ENCODE data around the gene SYNJ2. TPM values are rescaled to one million over a fixed set of nuclear protein-coding genes. Genes with fewer than 3 reads are reported as not detected.

The SYNJ2 gene
- total and polyA plus RNA-seq, 9 donors: 3.6 to 18.7 (median 9.8) TPM

GRCh38 chr6:157977176-157977804 lies 4.4 kb upstream of the SYNJ2 start:
- no peak for DNase-seq
- Histone ChIP-seq H3K4me1 (ENCODE audit: insufficient read depth) (no peaks in the 10 kb centered on the region), H3K36me3 (no peaks in the 10 kb centered on the region), H3K4me3 (no peak overlapping the region), H3K27ac (no peak overlapping the region), H3K27me3 (no peaks in the 10 kb centered on the region), H3K9me3 (no peaks in the 10 kb centered on the region)
- 81 to 88% (median 84%) methylated on average over 10 of the region's 10 CpGs for WGBS, 3 donors
- intact Hi-C loops (cut with DNase I): no loop called here
- TF ChIP-seq EP300 (IDR thresholded peaks at IDR 0.05) (no peak), CTCF (IDR thresholded peaks at IDR 0.05) (no peak), POLR2A (IDR thresholded peaks at IDR 0.05) (no peak)

GRCh38 chr6:157978021-157978783 lies 3.5 kb upstream of the SYNJ2 start:
- no peak overlapping the region for H3K27ac ChIP-seq
- no peaks in the 10 kb centered on the region for H3K27me3 ChIP-seq
- TF ChIP-seq CTCF (IDR thresholded peaks at IDR 0.05) (no peak), POLR2A (IDR thresholded peaks at IDR 0.05) (no peak), EP300 (IDR thresholded peaks at IDR 0.05) (no peak)
- intact Hi-C loops (cut with DNase I): no loop called here
- H3K4me3 ChIP-seq: no peak overlapping the region
- H3K4me1 ChIP-seq (ENCODE audit: insufficient read depth): no peaks in the 10 kb centered on the region
- 79 to 84% (median 80%) methylated on average over 16 of the region's 16 CpGs for WGBS, 3 donors
- no peaks in the 10 kb centered on the region for H3K36me3 ChIP-seq
- no peaks in the 10 kb centered on the region for H3K9me3 ChIP-seq
- no peak for DNase-seq

- Histone ChIP-seq H3K27ac (peak overlapping the region in 1 of 2 donors; percentile 35), H3K4me1 (ENCODE audit: insufficient read depth) (no peaks in the 10 kb centered on the region), H3K27me3 (no peaks in the 10 kb centered on the region), H3K4me3 (peak overlapping the region; percentile 62), H3K36me3 (no peaks in the 10 kb centered on the region), H3K9me3 (no peaks in the 10 kb centered on the region)
- WGBS, 3 donors: 79 to 93% (median 91%) methylated on average over 19 of the region's 19 CpGs
- intact Hi-C loops (cut with DNase I): loop anchor here in 3 of 4 donors (5.0 to 10.0 kb wide), 3 partner anchors 84 to 94 kb away; no protein-coding TSS in a partner anchor
- DNase-seq: peak in 1 of 5 donors; percentile 47
- no peak for TF ChIP-seq CTCF (IDR thresholded peaks at IDR 0.05)
- no peak for TF ChIP-seq EP300 (IDR thresholded peaks at IDR 0.05)
- TF ChIP-seq POLR2A (IDR thresholded peaks at IDR 0.05): no peak
Measured at GRCh38 chr6:157980288-157981131, 1.2 kb upstream of the SYNJ2 start.

- Histone ChIP-seq H3K27me3 (no peaks in the 10 kb centered on the region), H3K9me3 (no peaks in the 10 kb centered on the region), H3K27ac (peak overlapping the region in 1 of 2 donors; percentile 35), H3K36me3 (no peaks in the 10 kb centered on the region), H3K4me1 (ENCODE audit: insufficient read depth) (no peaks in the 10 kb centered on the region), H3K4me3 (peak overlapping the region; percentile 62)
- TF ChIP-seq CTCF (IDR thresholded peaks at IDR 0.05): no peak
- 14 to 80% (median 26%) methylated on average over 1 to 24 of the region's 24 CpGs for WGBS, 3 donors
- no peak for DNase-seq
- intact Hi-C loops (cut with DNase I): loop anchor here in 3 of 4 donors (5.0 to 10.0 kb wide), 3 partner anchors 84 to 94 kb away; no protein-coding TSS in a partner anchor
Measured at GRCh38 chr6:157981132-157981394, 600 bp upstream of the SYNJ2 start.
